Measurements from ENCODE around the gene GRIA4. TPM values are rescaled to one million over a fixed set of nuclear protein-coding genes. Genes with fewer than 3 reads are reported as not detected.

GRIA4 gene
- total RNA-seq, 1 donor from 2014 or later, result 0.27 TPM

- H3K4me2 ChIP-seq (ENCODE audit: low read length), result peak overlapping the region; percentile 88
- H3K9me3 ChIP-seq (ENCODE audit: insufficient read depth, low read depth, low read length), result no peaks in the 10 kb centered on the region
- no peaks in the 10 kb centered on the region for H3K27me3 ChIP-seq (ENCODE audit: insufficient read depth, low read length)
- peaks cover 7% of the 10 kb centered on the region for H3K4me1 ChIP-seq (ENCODE audit: insufficient read depth, low read length)
- no peaks in the 10 kb centered on the region for H3K27me3 Mint-ChIP-seq (ENCODE audit: low read depth, unreplicated experiment)
- H2AFZ ChIP-seq (ENCODE audit: low read depth, low read length), result peak overlapping the region; percentile 98
- H3K36me3 Mint-ChIP-seq (ENCODE audit: low read depth, unreplicated experiment), result peaks cover 5% of the 10 kb centered on the region
- H3K79me2 ChIP-seq (ENCODE audit: insufficient read depth, low read length), result peaks cover 40% of the 10 kb centered on the region
- H3K9me3 Mint-ChIP-seq (ENCODE audit: unreplicated experiment), result peaks cover 2% of the 10 kb centered on the region
- DNase-seq (ENCODE audit: low read depth), result no peak
- peaks cover 24% of the 10 kb centered on the region for H3K4me1 Mint-ChIP-seq (ENCODE audit: low read depth, unreplicated experiment)
- peak overlapping the region; percentile 84 for H3K4me3 ChIP-seq (ENCODE audit: insufficient read depth, low read depth, low read length)
- no peak for FAIRE-seq
- H3K27ac ChIP-seq (ENCODE audit: low read depth, low read length), result peak overlapping the region; percentile 69
- peak overlapping the region; percentile 58 for H3K9ac ChIP-seq (ENCODE audit: low read length)
- no peak for TF ChIP-seq CTCF (IDR thresholded peaks at IDR 0.05; ENCODE audit: insufficient read depth, low read depth, low read length)
- TF ChIP-seq EZH2 (IDR thresholded peaks at IDR 0.05; ENCODE audit: insufficient read depth, low read length), result no peak
- H3K4me3 Mint-ChIP-seq (ENCODE audit: unreplicated experiment), result peak overlapping the region; percentile 98
- H4K20me1 ChIP-seq (ENCODE audit: insufficient read depth, low read length), result peaks cover 3% of the 10 kb centered on the region
- peak overlapping the region; percentile 93 for H3K27ac Mint-ChIP-seq (ENCODE audit: unreplicated experiment)
- H3K36me3 ChIP-seq (ENCODE audit: insufficient read depth, low read length), result no peaks in the 10 kb centered on the region
Observed at GRCh38 chr11:106022795-106023275, 413.0 kb downstream of the GRIA4 start.

GRCh38 chr11:106030609-106031008 lies 420.7 kb downstream of the GRIA4 start:
- no peak overlapping the region for H3K4me3 Mint-ChIP-seq (ENCODE audit: unreplicated experiment)
- FAIRE-seq, result no peak
- H3K4me1 Mint-ChIP-seq (ENCODE audit: low read depth, unreplicated experiment), result peaks cover 4% of the 10 kb centered on the region
- no peaks in the 10 kb centered on the region for H3K36me3 ChIP-seq (ENCODE audit: insufficient read depth, low read length)
- H3K27ac ChIP-seq (ENCODE audit: low read depth, low read length), result no peak overlapping the region
- no peak for TF ChIP-seq EZH2 (IDR thresholded peaks at IDR 0.05; ENCODE audit: insufficient read depth, low read length)
- TF ChIP-seq CTCF (IDR thresholded peaks at IDR 0.05; ENCODE audit: insufficient read depth, low read depth, low read length), result no peak
- H3K27me3 ChIP-seq (ENCODE audit: insufficient read depth, low read length), result no peaks in the 10 kb centered on the region
- H3K36me3 Mint-ChIP-seq (ENCODE audit: low read depth, unreplicated experiment), result no peaks in the 10 kb centered on the region
- no peak overlapping the region for H3K4me3 ChIP-seq (ENCODE audit: insufficient read depth, low read depth, low read length)
- no peak overlapping the region for H3K27ac Mint-ChIP-seq (ENCODE audit: unreplicated experiment)
- no peak for DNase-seq (ENCODE audit: low read depth)
- H3K27me3 Mint-ChIP-seq (ENCODE audit: low read depth, unreplicated experiment), result no peaks in the 10 kb centered on the region
- no peak overlapping the region for H3K9ac ChIP-seq (ENCODE audit: low read length)
- H3K9me3 ChIP-seq (ENCODE audit: insufficient read depth, low read depth, low read length), result no peaks in the 10 kb centered on the region
- H4K20me1 ChIP-seq (ENCODE audit: insufficient read depth, low read length), result no peaks in the 10 kb centered on the region
- H3K79me2 ChIP-seq (ENCODE audit: insufficient read depth, low read length), result no peaks in the 10 kb centered on the region
- no peak overlapping the region for H2AFZ ChIP-seq (ENCODE audit: low read depth, low read length)
- H3K4me1 ChIP-seq (ENCODE audit: insufficient read depth, low read length), result peaks cover 5% of the 10 kb centered on the region
- H3K4me2 ChIP-seq (ENCODE audit: low read length), result no peak overlapping the region
- peaks cover 2% of the 10 kb centered on the region for H3K9me3 Mint-ChIP-seq (ENCODE audit: unreplicated experiment)

GRCh38 chr11:106031202-106031810 lies 421.4 kb downstream of the GRIA4 start:
- no peak overlapping the region for H3K27ac ChIP-seq (ENCODE audit: low read depth, low read length)
- FAIRE-seq, result no peak
- H3K4me1 Mint-ChIP-seq (ENCODE audit: low read depth, unreplicated experiment), result peaks cover 4% of the 10 kb centered on the region

More at GRCh38 chr11:106031202-106031810, 421.4 kb downstream of the GRIA4 start:
- H3K4me1 ChIP-seq (ENCODE audit: insufficient read depth, low read length), result peaks cover 5% of the 10 kb centered on the region
- Mint-ChIP-seq H3K4me3 (ENCODE audit: unreplicated experiment) (no peak overlapping the region), H3K27ac (ENCODE audit: unreplicated experiment) (no peak overlapping the region), H3K27me3 (ENCODE audit: low read depth, unreplicated experiment) (no peaks in the 10 kb centered on the region), H3K9me3 (ENCODE audit: unreplicated experiment) (peaks cover 2% of the 10 kb centered on the region), H3K36me3 (ENCODE audit: low read depth, unreplicated experiment) (no peaks in the 10 kb centered on the region)
- no peak overlapping the region for H2AFZ ChIP-seq (ENCODE audit: low read depth, low read length)
- TF ChIP-seq EZH2 (IDR thresholded peaks at IDR 0.05; ENCODE audit: insufficient read depth, low read length), result no peak
- no peak for TF ChIP-seq CTCF (IDR thresholded peaks at IDR 0.05; ENCODE audit: insufficient read depth, low read depth, low read length)
- H3K36me3 ChIP-seq (ENCODE audit: insufficient read depth, low read length), result no peaks in the 10 kb centered on the region
- H3K4me3 ChIP-seq (ENCODE audit: insufficient read depth, low read depth, low read length), result no peak overlapping the region
- H3K79me2 ChIP-seq (ENCODE audit: insufficient read depth, low read length), result no peaks in the 10 kb centered on the region
- no peak for DNase-seq (ENCODE audit: low read depth)
- no peak overlapping the region for H3K4me2 ChIP-seq (ENCODE audit: low read length)
- no peak overlapping the region for H3K9ac ChIP-seq (ENCODE audit: low read length)
- no peaks in the 10 kb centered on the region for H3K27me3 ChIP-seq (ENCODE audit: insufficient read depth, low read length)
- no peaks in the 10 kb centered on the region for H4K20me1 ChIP-seq (ENCODE audit: insufficient read depth, low read length)
- H3K9me3 ChIP-seq (ENCODE audit: insufficient read depth, low read depth, low read length), result no peaks in the 10 kb centered on the region
